ENCODE measurements around the gene TPTE2. TPM values are rescaled to one million over a fixed set of nuclear protein-coding genes. Genes with fewer than 3 reads are reported as not detected.

Gene TPTE2
- total and polyA plus RNA-seq, 4 donors = not detected

DNA sequence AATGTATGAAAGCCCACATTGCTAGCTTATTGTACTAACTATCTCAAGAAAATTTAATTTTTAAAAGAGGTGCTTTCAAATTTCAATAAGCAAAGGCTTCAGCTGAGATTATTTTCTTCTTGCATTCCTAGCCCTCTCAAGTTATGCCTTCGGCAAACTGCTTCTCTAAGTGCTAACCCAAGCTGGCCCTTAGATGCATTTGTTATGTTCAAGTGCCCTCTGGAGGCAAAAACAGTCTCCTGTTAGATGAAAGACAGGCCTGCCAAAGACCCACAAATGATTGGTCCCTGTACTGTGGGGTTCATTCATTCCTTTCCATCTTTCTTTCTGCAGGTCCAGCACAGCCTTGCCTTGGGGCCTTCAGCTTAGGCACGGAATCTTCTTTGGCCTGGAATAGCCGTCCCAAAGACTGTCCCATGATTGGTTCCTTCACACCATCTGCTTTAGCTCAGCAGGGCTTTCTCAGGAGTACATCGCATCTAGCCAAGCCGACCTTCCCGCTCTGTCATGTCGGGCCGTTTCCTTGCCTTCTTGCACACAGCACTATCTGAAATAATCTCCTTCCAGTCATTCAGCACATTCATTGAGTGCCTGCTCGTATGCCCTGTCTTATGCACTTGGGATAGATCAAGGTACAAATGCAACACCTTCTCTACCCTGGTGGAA, 26.4 kb upstream of the TPTE2 start:
- Histone ChIP-seq H3K36me3 (ENCODE audit: control insufficient read depth in 4 of 4, insufficient read depth in 3 of 4, low read depth in 1 of 4, low read length in 3 of 4) (no peaks in the 10 kb centered on the region), H3K4me1 (ENCODE audit: control insufficient read depth in 4 of 4, insufficient read depth in 4 of 4, low read length in 3 of 4) (no peaks in the 10 kb centered on the region), H3K27ac (ENCODE audit: low read depth in 1 of 2, low read length in 2 of 2) (no peak overlapping the region), H3K4me3 (ENCODE audit: low read depth in 1 of 3, low read length in 3 of 3) (no peak overlapping the region), H3K9me3 (ENCODE audit: control insufficient read depth in 4 of 4, low read length in 3 of 4) (no peaks in the 10 kb centered on the region), H3K9ac (ENCODE audit: low read depth in 1 of 2, low read length in 2 of 2) (no peak overlapping the region), H3K27me3 (ENCODE audit: control insufficient read depth in 4 of 4, insufficient read depth in 4 of 4, low read length in 3 of 4) (no peaks in the 10 kb centered on the region)
- 66% methylated on average over 9 of the region's 9 CpGs for WGBS
- no peak for DNase-seq (ENCODE audit: low spot score)
- no peak for TF ChIP-seq RXRA (IDR thresholded peaks at IDR 0.05)
- TF ChIP-seq, protein P1, sequence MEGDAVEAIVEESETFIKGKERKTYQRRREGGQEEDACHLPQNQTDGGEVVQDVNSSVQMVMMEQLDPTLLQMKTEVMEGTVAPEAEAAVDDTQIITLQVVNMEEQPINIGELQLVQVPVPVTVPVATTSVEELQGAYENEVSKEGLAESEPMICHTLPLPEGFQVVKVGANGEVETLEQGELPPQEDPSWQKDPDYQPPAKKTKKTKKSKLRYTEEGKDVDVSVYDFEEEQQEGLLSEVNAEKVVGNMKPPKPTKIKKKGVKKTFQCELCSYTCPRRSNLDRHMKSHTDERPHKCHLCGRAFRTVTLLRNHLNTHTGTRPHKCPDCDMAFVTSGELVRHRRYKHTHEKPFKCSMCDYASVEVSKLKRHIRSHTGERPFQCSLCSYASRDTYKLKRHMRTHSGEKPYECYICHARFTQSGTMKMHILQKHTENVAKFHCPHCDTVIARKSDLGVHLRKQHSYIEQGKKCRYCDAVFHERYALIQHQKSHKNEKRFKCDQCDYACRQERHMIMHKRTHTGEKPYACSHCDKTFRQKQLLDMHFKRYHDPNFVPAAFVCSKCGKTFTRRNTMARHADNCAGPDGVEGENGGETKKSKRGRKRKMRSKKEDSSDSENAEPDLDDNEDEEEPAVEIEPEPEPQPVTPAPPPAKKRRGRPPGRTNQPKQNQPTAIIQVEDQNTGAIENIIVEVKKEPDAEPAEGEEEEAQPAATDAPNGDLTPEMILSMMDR (IDR thresholded peaks at IDR 0.05; ENCODE audit: low read depth, low read length, missing input control) = peak; percentile 47
- TF ChIP-seq, protein P2, sequence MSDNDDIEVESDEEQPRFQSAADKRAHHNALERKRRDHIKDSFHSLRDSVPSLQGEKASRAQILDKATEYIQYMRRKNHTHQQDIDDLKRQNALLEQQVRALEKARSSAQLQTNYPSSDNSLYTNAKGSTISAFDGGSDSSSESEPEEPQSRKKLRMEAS (IDR thresholded peaks at IDR 0.05) = no peak
- no peak for TF ChIP-seq TAF1 (conservative IDR thresholded peaks at IDR 0.05)
- TF ChIP-seq EGR1 (IDR thresholded peaks at IDR 0.05; ENCODE audit: low read depth in 2 of 2) = no peak
- TF ChIP-seq RAD21 (IDR thresholded peaks at IDR 0.05) = peak; percentile 80 to 85
- TF ChIP-seq FOXA2 (IDR thresholded peaks at IDR 0.05) = no peak
- TF ChIP-seq, protein P3, sequence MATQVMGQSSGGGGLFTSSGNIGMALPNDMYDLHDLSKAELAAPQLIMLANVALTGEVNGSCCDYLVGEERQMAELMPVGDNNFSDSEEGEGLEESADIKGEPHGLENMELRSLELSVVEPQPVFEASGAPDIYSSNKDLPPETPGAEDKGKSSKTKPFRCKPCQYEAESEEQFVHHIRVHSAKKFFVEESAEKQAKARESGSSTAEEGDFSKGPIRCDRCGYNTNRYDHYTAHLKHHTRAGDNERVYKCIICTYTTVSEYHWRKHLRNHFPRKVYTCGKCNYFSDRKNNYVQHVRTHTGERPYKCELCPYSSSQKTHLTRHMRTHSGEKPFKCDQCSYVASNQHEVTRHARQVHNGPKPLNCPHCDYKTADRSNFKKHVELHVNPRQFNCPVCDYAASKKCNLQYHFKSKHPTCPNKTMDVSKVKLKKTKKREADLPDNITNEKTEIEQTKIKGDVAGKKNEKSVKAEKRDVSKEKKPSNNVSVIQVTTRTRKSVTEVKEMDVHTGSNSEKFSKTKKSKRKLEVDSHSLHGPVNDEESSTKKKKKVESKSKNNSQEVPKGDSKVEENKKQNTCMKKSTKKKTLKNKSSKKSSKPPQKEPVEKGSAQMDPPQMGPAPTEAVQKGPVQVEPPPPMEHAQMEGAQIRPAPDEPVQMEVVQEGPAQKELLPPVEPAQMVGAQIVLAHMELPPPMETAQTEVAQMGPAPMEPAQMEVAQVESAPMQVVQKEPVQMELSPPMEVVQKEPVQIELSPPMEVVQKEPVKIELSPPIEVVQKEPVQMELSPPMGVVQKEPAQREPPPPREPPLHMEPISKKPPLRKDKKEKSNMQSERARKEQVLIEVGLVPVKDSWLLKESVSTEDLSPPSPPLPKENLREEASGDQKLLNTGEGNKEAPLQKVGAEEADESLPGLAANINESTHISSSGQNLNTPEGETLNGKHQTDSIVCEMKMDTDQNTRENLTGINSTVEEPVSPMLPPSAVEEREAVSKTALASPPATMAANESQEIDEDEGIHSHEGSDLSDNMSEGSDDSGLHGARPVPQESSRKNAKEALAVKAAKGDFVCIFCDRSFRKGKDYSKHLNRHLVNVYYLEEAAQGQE (IDR thresholded peaks at IDR 0.05) = no peak

DNA sequence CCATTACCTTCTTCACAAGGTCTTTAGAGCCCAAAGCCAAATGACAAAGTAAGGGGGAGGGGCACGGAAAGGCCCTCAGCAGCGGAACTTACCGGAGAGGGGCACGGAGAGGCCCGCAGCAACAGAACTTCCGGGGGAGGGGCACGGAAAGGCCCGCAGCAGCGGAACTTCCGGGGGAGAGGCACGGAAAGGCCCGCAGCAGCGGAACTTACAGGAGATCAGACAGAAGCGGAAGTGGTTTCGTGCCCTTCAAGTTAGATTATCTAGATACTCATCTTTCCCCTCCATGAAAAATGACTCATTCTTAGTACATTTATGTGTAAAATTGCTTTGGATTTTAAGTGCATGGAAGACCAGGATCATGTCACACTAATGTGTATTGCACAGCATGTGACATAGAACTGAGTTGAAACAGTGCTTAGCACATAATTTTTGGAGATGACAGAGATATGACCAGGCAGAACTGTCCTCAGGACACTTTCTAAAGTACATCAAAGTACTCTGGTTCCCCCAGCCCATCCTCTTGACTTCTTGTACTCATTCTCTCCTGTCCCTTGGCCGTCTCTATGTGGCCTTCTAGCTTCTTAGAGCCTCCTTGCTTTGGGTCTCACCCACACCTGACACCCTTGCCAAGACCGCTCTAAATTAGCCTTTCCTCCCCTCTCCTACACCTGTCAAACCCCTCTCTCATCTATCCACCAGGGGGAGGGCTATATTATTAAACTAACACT, 25.7 kb upstream of the TPTE2 start:
- Histone ChIP-seq H3K27me3 (ENCODE audit: control insufficient read depth in 4 of 4, insufficient read depth in 4 of 4, low read length in 3 of 4) (no peaks in the 10 kb centered on the region), H3K9ac (ENCODE audit: low read depth in 1 of 2, low read length in 2 of 2) (no peak overlapping the region), H3K27ac (ENCODE audit: low read depth in 1 of 2, low read length in 2 of 2) (no peak overlapping the region), H3K9me3 (ENCODE audit: control insufficient read depth in 4 of 4, low read length in 3 of 4) (no peaks in the 10 kb centered on the region), H3K36me3 (ENCODE audit: control insufficient read depth in 4 of 4, insufficient read depth in 3 of 4, low read depth in 1 of 4, low read length in 3 of 4) (no peaks in the 10 kb centered on the region), H3K4me1 (ENCODE audit: control insufficient read depth in 4 of 4, insufficient read depth in 4 of 4, low read length in 3 of 4) (no peaks in the 10 kb centered on the region), H3K4me3 (ENCODE audit: low read depth in 1 of 3, low read length in 3 of 3) (no peak overlapping the region)
- WGBS = 38% methylated on average over 17 of the region's 17 CpGs
- no peak for TF ChIP-seq HNF4A (conservative IDR thresholded peaks at IDR 0.05)
- peak; percentile 40 to 58 for TF ChIP-seq GABPA (IDR thresholded peaks at IDR 0.05 in 1 of 2, conservative IDR thresholded peaks at IDR 0.05 in 1 of 2)
- no peak for DNase-seq (ENCODE audit: low spot score)

DNA sequence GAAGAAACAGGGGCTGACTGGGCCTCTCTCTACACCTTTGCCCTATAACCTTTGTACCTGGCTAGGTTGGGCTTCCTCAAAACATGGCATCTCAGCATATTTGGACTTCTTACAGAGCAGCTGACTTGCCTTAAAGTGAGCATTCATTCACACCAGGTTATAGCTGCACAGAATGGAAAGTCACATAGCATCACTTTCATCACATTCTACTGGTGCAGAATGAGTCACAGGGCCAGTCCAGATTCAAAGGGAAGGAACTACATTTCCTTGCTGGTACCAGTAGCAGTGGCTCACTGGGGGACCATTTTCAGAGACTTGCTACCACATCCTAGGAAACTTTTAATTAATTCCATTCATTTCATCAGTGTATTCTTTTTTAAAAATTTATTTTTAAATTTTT, 20.3 kb upstream of the TPTE2 start:
- TF ChIP-seq NR2F2 (IDR thresholded peaks at IDR 0.05) (no peak), HNF4A (conservative IDR thresholded peaks at IDR 0.05) (no peak), FOXA2 (IDR thresholded peaks at IDR 0.05) (no peak), YY1 (IDR thresholded peaks at IDR 0.05) (no peak), TAF1 (conservative IDR thresholded peaks at IDR 0.05) (no peak), JUND (IDR thresholded peaks at IDR 0.05) (no peak), EGR1 (IDR thresholded peaks at IDR 0.05; ENCODE audit: low read depth in 2 of 2) (no peak), RXRA (IDR thresholded peaks at IDR 0.05) (no peak), GABPA (IDR thresholded peaks at IDR 0.05 in 1 of 2, conservative IDR thresholded peaks at IDR 0.05 in 1 of 2) (no peak), RAD21 (IDR thresholded peaks at IDR 0.05) (no peak), HNF4G (IDR thresholded peaks at IDR 0.05) (no peak), FOXA1 (IDR thresholded peaks at IDR 0.05) (no peak)
- TF ChIP-seq, protein P2 (IDR thresholded peaks at IDR 0.05) = no peak
- TF ChIP-seq, protein P4, sequence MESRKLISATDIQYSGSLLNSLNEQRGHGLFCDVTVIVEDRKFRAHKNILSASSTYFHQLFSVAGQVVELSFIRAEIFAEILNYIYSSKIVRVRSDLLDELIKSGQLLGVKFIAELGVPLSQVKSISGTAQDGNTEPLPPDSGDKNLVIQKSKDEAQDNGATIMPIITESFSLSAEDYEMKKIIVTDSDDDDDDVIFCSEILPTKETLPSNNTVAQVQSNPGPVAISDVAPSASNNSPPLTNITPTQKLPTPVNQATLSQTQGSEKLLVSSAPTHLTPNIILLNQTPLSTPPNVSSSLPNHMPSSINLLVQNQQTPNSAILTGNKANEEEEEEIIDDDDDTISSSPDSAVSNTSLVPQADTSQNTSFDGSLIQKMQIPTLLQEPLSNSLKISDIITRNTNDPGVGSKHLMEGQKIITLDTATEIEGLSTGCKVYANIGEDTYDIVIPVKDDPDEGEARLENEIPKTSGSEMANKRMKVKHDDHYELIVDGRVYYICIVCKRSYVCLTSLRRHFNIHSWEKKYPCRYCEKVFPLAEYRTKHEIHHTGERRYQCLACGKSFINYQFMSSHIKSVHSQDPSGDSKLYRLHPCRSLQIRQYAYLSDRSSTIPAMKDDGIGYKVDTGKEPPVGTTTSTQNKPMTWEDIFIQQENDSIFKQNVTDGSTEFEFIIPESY (IDR thresholded peaks at IDR 0.05) = no peak
- TF ChIP-seq, protein P5, sequence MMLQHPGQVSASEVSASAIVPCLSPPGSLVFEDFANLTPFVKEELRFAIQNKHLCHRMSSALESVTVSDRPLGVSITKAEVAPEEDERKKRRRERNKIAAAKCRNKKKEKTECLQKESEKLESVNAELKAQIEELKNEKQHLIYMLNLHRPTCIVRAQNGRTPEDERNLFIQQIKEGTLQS (IDR thresholded peaks at IDR 0.05) = no peak
- Histone ChIP-seq H3K4me1 (ENCODE audit: control insufficient read depth in 4 of 4, insufficient read depth in 4 of 4, low read length in 3 of 4) (no peaks in the 10 kb centered on the region), H3K9ac (ENCODE audit: low read depth in 1 of 2, low read length in 2 of 2) (no peak overlapping the region), H3K9me3 (ENCODE audit: control insufficient read depth in 4 of 4, low read length in 3 of 4) (peaks cover 0 to 4% (median 0%) of the 10 kb centered on the region in 4 donors), H3K27ac (ENCODE audit: low read depth in 1 of 2, low read length in 2 of 2) (no peak overlapping the region), H3K4me3 (ENCODE audit: low read depth in 1 of 3, low read length in 3 of 3) (no peak overlapping the region), H3K27me3 (ENCODE audit: control insufficient read depth in 4 of 4, insufficient read depth in 4 of 4, low read length in 3 of 4) (no peaks in the 10 kb centered on the region), H3K36me3 (ENCODE audit: control insufficient read depth in 4 of 4, insufficient read depth in 3 of 4, low read depth in 1 of 4, low read length in 3 of 4) (no peaks in the 10 kb centered on the region)
- DNase-seq (ENCODE audit: low spot score) = no peak

Data from liver (tissue), 9 donors.